K562 (cell line): ENCODE data around the gene ZBTB2. TPM values are rescaled to one million over a fixed set of nuclear protein-coding genes. Genes with fewer than 3 reads are reported as not detected.
A peak's percentile ranks its signal among the peaks of the same experiment; 100 is the strongest.

Source experiments
- CTBP1 ChIP-seq: fragments of 450-650 bp; IDR thresholded peaks from 2 replicates; pipeline ENCODE4 v1.6.1; 2016; ENCODE audit warnings: borderline replicate concordance
- GTF2E2 ChIP-seq: fragments of 200-800 bp; sonication (Bioruptor generic); IDR thresholded peaks from 2 replicates; pipeline ENCODE4 v1.6.1; 2016; ENCODE audit warnings: missing genetic modification characterization, missing compliant biosample characterization
- GTF3C2 ChIP-seq: IDR thresholded peaks from 3 replicates; pipeline ENCODE4 v1.6.1; 2011; ENCODE audit warnings: borderline replicate concordance, mild to moderate bottlenecking, moderate library complexity; ENCODE audit not compliant: insufficient read length; ENCODE audit errors: extremely low read depth
- HOXB6 ChIP-seq: fragments of 250-450 bp; sonication (Bioruptor Pico); IDR thresholded peaks from 2 replicates; pipeline ENCODE4 v1.5.1; 2022; ENCODE audit warnings: mild to moderate bottlenecking, borderline replicate concordance
- MYBL2 ChIP-seq, 2 experiments: fragments of 450-650 bp in 1 of 2; sonication (generic) in 1 of 2; formaldehyde crosslinking in 1 of 2; IDR thresholded peaks; 2 replicates each; pipeline versions ENCODE4 v1.6.1 to v1.8.1; 2017 to 2022; ENCODE audit warnings: borderline replicate concordance in 1 of 2, inconsistent platforms in 1 of 2, low read depth in 1 of 2, mild to moderate bottlenecking in 1 of 2, missing genetic modification reagents in 1 of 2, moderate library complexity in 1 of 2
- PHF21A ChIP-seq: fragments of 450-650 bp; IDR thresholded peaks from 2 replicates; pipeline ENCODE4 v1.6.1; 2017; ENCODE audit warnings: low read depth, borderline replicate concordance
- SAFB2 ChIP-seq: fragments of 200-400 bp; formaldehyde crosslinking; IDR thresholded peaks from 2 replicates; pipeline ENCODE4 v1.6.1; 2018; ENCODE audit warnings: borderline replicate concordance, low read length, low read depth, moderate library complexity; ENCODE audit not compliant: severe bottlenecking
- SFPQ ChIP-seq: fragments of 200-400 bp; formaldehyde crosslinking; IDR thresholded peaks from 2 replicates; pipeline ENCODE4 v1.6.1; 2017; ENCODE audit warnings: mild to moderate bottlenecking, low read depth, low read length, moderate library complexity
- SPI1 ChIP-seq: IDR thresholded peaks from 2 replicates; pipeline ENCODE4 v1.6.1; 2011; ENCODE audit warnings: low read depth, low read length, control low read depth, borderline replicate concordance
- ZNF696 ChIP-seq: fragments of 250-450 bp; sonication (Bioruptor Pico); conservative IDR thresholded peaks from 2 replicates; pipeline ENCODE4 v1.4.0; 2020; ENCODE audit warnings: mild to moderate bottlenecking, moderate library complexity
- ZNF778 ChIP-seq: fragments of 450-650 bp; formaldehyde crosslinking; IDR thresholded peaks from 2 replicates; pipeline ENCODE4 v1.4.0; 2020; ENCODE audit warnings: mild to moderate bottlenecking, moderate library complexity
- polyA plus RNA-seq, 8 experiments: library from polyadenylated mRNA; depleted of rRNA in 4 of 8; stranded (reverse) in 5 of 8; unstranded in 3 of 8; fragments of >200 nt; fragmentation: Nextera tagmentation in 2 of 8; fragmentation: Illumina TruSeq in 1 of 8; extraction: Ambion mirVana in 2 of 8; extraction: Trizol in 1 of 8; gene quantifications; 2 replicates each; pipeline versions ENCODE4 v1.2.1 to v1.2.3, GENCODE V29; 2011 to 2014; ENCODE audit warnings: inconsistent platforms in 1 of 8, missing spikeins in 1 of 8
- total RNA-seq, 7 experiments: library from RNA; depleted of rRNA in 6 of 7; stranded (reverse); fragments of >200 nt in 6 of 7; fragmentation: Illumina TruSeq in 2 of 7; extraction: Trizol in 2 of 7; gene quantifications; 2 replicates each; pipeline versions ENCODE4 v1.2.1 to v1.2.3, GENCODE V29; 2011 to 2021; ENCODE audit warnings: low replicate concordance in 1 of 7
- TF ChIP-seq, protein P1 (sequence below): sonication (generic); formaldehyde crosslinking; IDR thresholded peaks from 2 replicates; pipeline ENCODE4 v1.8.0; 2022; ENCODE audit warnings: missing genetic modification reagents, mild to moderate bottlenecking, borderline replicate concordance
- TF ChIP-seq, protein P2 (sequence below): fragments of 200-800 bp; sonication (Bioruptor generic); IDR thresholded peaks from 2 replicates; pipeline ENCODE4 v1.6.1; 2016; ENCODE audit warnings: missing genetic modification characterization, missing compliant biosample characterization

Gene ZBTB2
- total and polyA plus RNA-seq, 9 of the 15 experiments (the other 6 are each of a cell fraction or from before 2014, with no cell fraction given), result 5.1 to 26.2 (median 16.4) TPM

DNA sequence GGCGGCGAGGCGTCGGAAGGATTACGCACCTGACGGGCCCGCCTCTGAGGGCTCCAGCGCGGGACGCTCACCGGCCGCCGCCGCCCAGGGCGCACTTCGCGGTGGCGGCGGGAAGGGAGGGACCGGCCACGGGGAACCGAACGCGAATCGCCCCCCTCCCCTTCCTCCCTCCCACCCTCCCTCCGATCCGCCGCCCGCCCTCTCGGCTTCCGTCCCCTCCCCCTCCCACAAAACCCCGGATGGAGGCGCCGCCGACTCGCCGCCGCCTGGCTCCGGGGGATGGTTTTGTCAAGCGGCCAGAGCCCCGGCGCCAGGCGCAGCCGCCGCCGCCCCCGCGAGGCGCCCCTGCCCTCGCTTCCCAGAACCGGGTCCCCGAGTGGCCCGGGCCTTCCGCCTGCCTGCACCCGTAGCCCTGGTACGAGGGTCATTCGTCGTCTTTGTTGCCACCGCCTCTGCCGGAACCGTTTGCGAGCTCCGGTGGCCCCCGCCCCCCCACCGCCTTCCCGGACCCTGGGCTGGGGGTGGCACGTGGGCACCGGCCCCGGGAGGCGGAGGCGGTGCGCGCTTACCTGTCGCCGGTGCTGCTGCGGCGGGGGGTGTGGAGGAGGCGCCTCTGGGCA is 398 bp downstream of the ZBTB2 start (continued):
- no peak for TF ChIP-seq SAFB2
- TF ChIP-seq SFPQ, result no peak
- no peak for TF ChIP-seq GTF3C2
- TF ChIP-seq MYBL2 (IDR thresholded peaks at IDR 0.05; ENCODE audit: low read depth), result no peak
- TF ChIP-seq MYBL2 (CRISPR knock-in tag; IDR thresholded peaks at IDR 0.05; ENCODE audit: borderline replicate concordance), result no peak
- TF ChIP-seq, protein P1, sequence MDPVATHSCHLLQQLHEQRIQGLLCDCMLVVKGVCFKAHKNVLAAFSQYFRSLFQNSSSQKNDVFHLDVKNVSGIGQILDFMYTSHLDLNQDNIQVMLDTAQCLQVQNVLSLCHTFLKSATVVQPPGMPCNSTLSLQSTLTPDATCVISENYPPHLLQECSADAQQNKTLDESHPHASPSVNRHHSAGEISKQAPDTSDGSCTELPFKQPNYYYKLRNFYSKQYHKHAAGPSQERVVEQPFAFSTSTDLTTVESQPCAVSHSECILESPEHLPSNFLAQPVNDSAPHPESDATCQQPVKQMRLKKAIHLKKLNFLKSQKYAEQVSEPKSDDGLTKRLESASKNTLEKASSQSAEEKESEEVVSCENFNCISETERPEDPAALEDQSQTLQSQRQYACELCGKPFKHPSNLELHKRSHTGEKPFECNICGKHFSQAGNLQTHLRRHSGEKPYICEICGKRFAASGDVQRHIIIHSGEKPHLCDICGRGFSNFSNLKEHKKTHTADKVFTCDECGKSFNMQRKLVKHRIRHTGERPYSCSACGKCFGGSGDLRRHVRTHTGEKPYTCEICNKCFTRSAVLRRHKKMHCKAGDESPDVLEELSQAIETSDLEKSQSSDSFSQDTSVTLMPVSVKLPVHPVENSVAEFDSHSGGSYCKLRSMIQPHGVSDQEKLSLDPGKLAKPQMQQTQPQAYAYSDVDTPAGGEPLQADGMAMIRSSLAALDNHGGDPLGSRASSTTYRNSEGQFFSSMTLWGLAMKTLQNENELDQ, result no peak
- TF ChIP-seq ZNF778 (CRISPR knock-in tag), result no peak
- TF ChIP-seq GTF2E2 (tag), result peak; percentile 42
- no peak for TF ChIP-seq ZNF696 (CRISPR knock-in tag)
- TF ChIP-seq, protein P2, sequence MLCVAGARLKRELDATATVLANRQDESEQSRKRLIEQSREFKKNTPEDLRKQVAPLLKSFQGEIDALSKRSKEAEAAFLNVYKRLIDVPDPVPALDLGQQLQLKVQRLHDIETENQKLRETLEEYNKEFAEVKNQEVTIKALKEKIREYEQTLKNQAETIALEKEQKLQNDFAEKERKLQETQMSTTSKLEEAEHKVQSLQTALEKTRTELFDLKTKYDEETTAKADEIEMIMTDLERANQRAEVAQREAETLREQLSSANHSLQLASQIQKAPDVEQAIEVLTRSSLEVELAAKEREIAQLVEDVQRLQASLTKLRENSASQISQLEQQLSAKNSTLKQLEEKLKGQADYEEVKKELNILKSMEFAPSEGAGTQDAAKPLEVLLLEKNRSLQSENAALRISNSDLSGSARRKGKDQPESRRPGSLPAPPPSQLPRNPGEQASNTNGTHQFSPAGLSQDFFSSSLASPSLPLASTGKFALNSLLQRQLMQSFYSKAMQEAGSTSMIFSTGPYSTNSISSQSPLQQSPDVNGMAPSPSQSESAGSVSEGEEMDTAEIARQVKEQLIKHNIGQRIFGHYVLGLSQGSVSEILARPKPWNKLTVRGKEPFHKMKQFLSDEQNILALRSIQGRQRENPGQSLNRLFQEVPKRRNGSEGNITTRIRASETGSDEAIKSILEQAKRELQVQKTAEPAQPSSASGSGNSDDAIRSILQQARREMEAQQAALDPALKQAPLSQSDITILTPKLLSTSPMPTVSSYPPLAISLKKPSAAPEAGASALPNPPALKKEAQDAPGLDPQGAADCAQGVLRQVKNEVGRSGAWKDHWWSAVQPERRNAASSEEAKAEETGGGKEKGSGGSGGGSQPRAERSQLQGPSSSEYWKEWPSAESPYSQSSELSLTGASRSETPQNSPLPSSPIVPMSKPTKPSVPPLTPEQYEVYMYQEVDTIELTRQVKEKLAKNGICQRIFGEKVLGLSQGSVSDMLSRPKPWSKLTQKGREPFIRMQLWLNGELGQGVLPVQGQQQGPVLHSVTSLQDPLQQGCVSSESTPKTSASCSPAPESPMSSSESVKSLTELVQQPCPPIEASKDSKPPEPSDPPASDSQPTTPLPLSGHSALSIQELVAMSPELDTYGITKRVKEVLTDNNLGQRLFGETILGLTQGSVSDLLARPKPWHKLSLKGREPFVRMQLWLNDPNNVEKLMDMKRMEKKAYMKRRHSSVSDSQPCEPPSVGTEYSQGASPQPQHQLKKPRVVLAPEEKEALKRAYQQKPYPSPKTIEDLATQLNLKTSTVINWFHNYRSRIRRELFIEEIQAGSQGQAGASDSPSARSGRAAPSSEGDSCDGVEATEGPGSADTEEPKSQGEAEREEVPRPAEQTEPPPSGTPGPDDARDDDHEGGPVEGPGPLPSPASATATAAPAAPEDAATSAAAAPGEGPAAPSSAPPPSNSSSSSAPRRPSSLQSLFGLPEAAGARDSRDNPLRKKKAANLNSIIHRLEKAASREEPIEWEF (CRISPR knock-in tag), result no peak
- TF ChIP-seq CTBP1, result peak; percentile 8; the same call in 1 of the 2 replicates
- TF ChIP-seq PHF21A, result no peak
- no peak for TF ChIP-seq HOXB6 (CRISPR knock-in tag)
- no peak for TF ChIP-seq SPI1
